Ecto neural progenitor cell (in vitro differentiated cells): ENCODE measurements around the gene RNF26.
A peak's percentile ranks its signal among the peaks of the same experiment; 100 is the strongest.

ENCODE experiments used
- DNase-seq: peaks from one replicate; pipeline ENCODE4 v3.0.0-alpha.2; 2018; ENCODE audit warnings: low spot score

Gene RNF26

GRCh38 chr11:119334174-119334930 is at the start of gene RNF26:
RNF26 (plus strand) TSS chr11:119334527; CDS start chr11:119335123, 596 bp downstream.
- peak; percentile 97 for DNase-seq

GRCh38 chr11:119285431-119285830 is 48.9 kb upstream of the RNF26 start:
- DNase-seq: no peak

- no peak for DNase-seq
Observed at GRCh38 chr11:119288219-119288618, 46.1 kb upstream of the RNF26 start.

GRCh38 chr11:119290894-119291497 is 43.3 kb upstream of the RNF26 start:
- DNase-seq: no peak

- DNase-seq: no peak
Observed at GRCh38 chr11:119293461-119293860, 40.9 kb upstream of the RNF26 start.

GRCh38 chr11:119295178-119295577 is 39.1 kb upstream of the RNF26 start:
- no peak for DNase-seq

- DNase-seq: no peak
Observed at GRCh38 chr11:119297938-119298337, 36.4 kb upstream of the RNF26 start.

GRCh38 chr11:119298726-119299125 is 35.6 kb upstream of the RNF26 start:
- no peak for DNase-seq

GRCh38 chr11:119299416-119299815 is 34.9 kb upstream of the RNF26 start:
- no peak for DNase-seq

- DNase-seq: no peak
Observed at GRCh38 chr11:119300198-119300964, 33.9 kb upstream of the RNF26 start.

- no peak for DNase-seq
Observed at GRCh38 chr11:119303227-119303718, 31.1 kb upstream of the RNF26 start.

GRCh38 chr11:119305556-119306372 is 28.6 kb upstream of the RNF26 start:
- no peak for DNase-seq

GRCh38 chr11:119306373-119306890 is 27.9 kb upstream of the RNF26 start:
- no peak for DNase-seq

- DNase-seq: no peak
Observed at GRCh38 chr11:119307219-119307618, 27.1 kb upstream of the RNF26 start.

- no peak for DNase-seq
Observed at GRCh38 chr11:119307974-119308373, 26.4 kb upstream of the RNF26 start.

GRCh38 chr11:119309411-119309810 is 24.9 kb upstream of the RNF26 start:
- no peak for DNase-seq

- no peak for DNase-seq
Observed at GRCh38 chr11:119309953-119310681, 24.2 kb upstream of the RNF26 start.

- no peak for DNase-seq
Observed at GRCh38 chr11:119310682-119311052, 23.7 kb upstream of the RNF26 start.

GRCh38 chr11:119314726-119315125 is 19.6 kb upstream of the RNF26 start:
- no peak for DNase-seq

GRCh38 chr11:119315131-119316015 is 19.0 kb upstream of the RNF26 start:
- no peak for DNase-seq
